HG02981 (cell line): ENCODE measurements around the gene SPINK8.
"Not testable (repeated sequence)": the region's sequence is repeated elsewhere in the genome, so short reads cannot be mapped to it uniquely, and the experiment has no call there.

Experiments
- ATAC-seq: cut with Tn5 transposase; IDR thresholded peaks from one replicate; pipeline ENCODE4 v1.9.1; 2021; ENCODE audit warnings: mild to moderate bottlenecking, moderate library complexity; ENCODE audit not compliant: unreplicated experiment

SPINK8 gene

GRCh38 chr3:48280881-48281280, 52.6 kb downstream of the SPINK8 start:
- ATAC-seq: no peak

- ATAC-seq: no peak
Observed at GRCh38 chr3:48278884-48279559, 54.4 kb downstream of the SPINK8 start.

- ATAC-seq: no peak
Observed at GRCh38 chr3:48276911-48277641, 56.4 kb downstream of the SPINK8 start.

- ATAC-seq: no peak
Observed at GRCh38 chr3:48275287-48276027, 58.0 kb downstream of the SPINK8 start.

GRCh38 chr3:48274452-48274851, 59.0 kb downstream of the SPINK8 start:
- no peak for ATAC-seq

GRCh38 chr3:48273594-48274211, 59.8 kb downstream of the SPINK8 start:
- ATAC-seq: no peak

GRCh38 chr3:48271763-48272498, 61.5 kb downstream of the SPINK8 start:
- ATAC-seq: no peak

- ATAC-seq: not testable (repeated sequence)
Observed at GRCh38 chr3:48271223-48271622, 62.2 kb downstream of the SPINK8 start.

GRCh38 chr3:48270306-48270705, 63.2 kb downstream of the SPINK8 start:
- ATAC-seq: no peak

- ATAC-seq: no peak
Observed at GRCh38 chr3:48269592-48269991, 63.9 kb downstream of the SPINK8 start.

- no peak for ATAC-seq
Observed at GRCh38 chr3:48268936-48269561, 64.4 kb downstream of the SPINK8 start.

- ATAC-seq: no peak
Observed at GRCh38 chr3:48268381-48268935, 65.0 kb downstream of the SPINK8 start.

- ATAC-seq: no peak
Observed at GRCh38 chr3:48267782-48268181, 65.7 kb downstream of the SPINK8 start.

GRCh38 chr3:48258530-48258929, 74.9 kb downstream of the SPINK8 start:
- ATAC-seq: no peak
